NOMO-1 treated with dmso at 0.1 percent for 144 hours (cell line): ENCODE data around the gene RAB4A.

Source experiments
- DNase-seq: peaks from one replicate; lab custom pipeline; 2025; ENCODE audit not compliant: unreplicated experiment; lab: John Stamatoyannopoulos, UW

Gene RAB4A

GRCh38 chr1:229270547-229271447 is at the start of gene RAB4A:
Gene RAB4A (plus strand): TSS chr1:229271111. CDS start chr1:229271340, 229 bp downstream.
- DNase-seq, result peak; percentile 89

- DNase-seq, result no peak
Observed at GRCh38 chr1:229222081-229222480, 48.8 kb upstream of the RAB4A start.

- DNase-seq, result no peak
Observed at GRCh38 chr1:229223498-229223897, 47.4 kb upstream of the RAB4A start.

GRCh38 chr1:229224308-229224707 is 46.6 kb upstream of the RAB4A start:
- no peak for DNase-seq

GRCh38 chr1:229225331-229225782 is 45.6 kb upstream of the RAB4A start:
- DNase-seq, result peak; percentile 61

- no peak for DNase-seq
Observed at GRCh38 chr1:229226796-229227195, 44.1 kb upstream of the RAB4A start.

GRCh38 chr1:229227298-229227919 is 43.5 kb upstream of the RAB4A start:
- DNase-seq, result peak; percentile 73

- DNase-seq, result no peak
Observed at GRCh38 chr1:229228522-229228921, 42.4 kb upstream of the RAB4A start.

GRCh38 chr1:229229137-229229720 is 41.7 kb upstream of the RAB4A start:
- peak; percentile 18 for DNase-seq

- no peak for DNase-seq
Observed at GRCh38 chr1:229229721-229230139, 41.2 kb upstream of the RAB4A start.

GRCh38 chr1:229230140-229230892 is 40.6 kb upstream of the RAB4A start:
- DNase-seq, result peak; percentile 34

GRCh38 chr1:229230893-229231753 is 39.8 kb upstream of the RAB4A start:
- DNase-seq, result no peak

- no peak for DNase-seq
Observed at GRCh38 chr1:229231754-229232119, 39.2 kb upstream of the RAB4A start.

GRCh38 chr1:229234870-229235472 is 35.9 kb upstream of the RAB4A start:
- no peak for DNase-seq

- DNase-seq, result no peak
Observed at GRCh38 chr1:229237320-229237719, 33.6 kb upstream of the RAB4A start.

- DNase-seq, result no peak
Observed at GRCh38 chr1:229238231-229238630, 32.7 kb upstream of the RAB4A start.

GRCh38 chr1:229238674-229239415 is 32.1 kb upstream of the RAB4A start:
- no peak for DNase-seq

- DNase-seq, result no peak
Observed at GRCh38 chr1:229240532-229240931, 30.4 kb upstream of the RAB4A start.

GRCh38 chr1:229241390-229241789 is 29.5 kb upstream of the RAB4A start:
- DNase-seq, result no peak
